Breast epithelium (tissue), 4 donors: ENCODE results near the gene NFXL1. TPM values are rescaled to one million over a fixed set of nuclear protein-coding genes. Genes with fewer than 3 reads are reported as not detected.

Experiments used
- DNase-seq, 2 donors: peaks; one replicate each; pipeline ENCODE4 v3.0.0-alpha.2; 2019; ENCODE audit warnings: low spot score in 2 of 2
- H3K27ac ChIP-seq, 2 donors: fragments of 200-600 bp; sonication (generic) in 1 of 2; one replicate each; pipeline ENCODE4 v1.5.1; 2016 to 2019; ENCODE audit warnings: mild to moderate bottlenecking in 1 of 2
- H3K27me3 ChIP-seq, 2 donors: fragments of 200-600 bp; sonication (generic) in 1 of 2; one replicate each; pipeline versions ENCODE4 v1.5.1 to v1.6.0; 2017 to 2019; ENCODE audit warnings: control low read depth in 1 of 2, mild to moderate bottlenecking in 1 of 2
- H3K36me3 ChIP-seq: fragments of 200-600 bp; one replicate; pipeline ENCODE4 v1.5.1; 2019
- H3K4me1 ChIP-seq, 2 donors: fragments of 200-600 bp; sonication (generic); one replicate each; pipeline ENCODE4 v1.5.1; 2016 to 2019; ENCODE audit warnings: control low read depth in 1 of 2
- H3K4me3 ChIP-seq, 3 donors: fragments of 200-600 bp; sonication (generic); 1 replicate in 2 of 3; 2 replicates in 1 of 3; pipeline ENCODE4 v1.5.1; 2016 to 2019; ENCODE audit warnings: mild to moderate bottlenecking in 3 of 3, moderate library complexity in 2 of 3
- H3K9me3 ChIP-seq, 2 donors: fragments of 200-600 bp; sonication (generic) in 1 of 2; one replicate each; pipeline ENCODE4 v1.5.1; 2016 to 2019; ENCODE audit warnings: control low read depth in 1 of 2
- POLR2A ChIP-seq: fragments of 450-650 bp; IDR thresholded peaks from one replicate; pipeline ENCODE4 v1.6.1; 2016; ENCODE audit warnings: antibody characterized with exemption, mild to moderate bottlenecking, moderate library complexity
- POLR2AphosphoS5 ChIP-seq, 3 donors: sonication (generic); formaldehyde crosslinking; IDR thresholded peaks; one replicate each; pipeline ENCODE4 v1.6.1; 2017; ENCODE audit warnings: antibody characterized with exemption in 3 of 3
- intact Hi-C: fragments of 100-400 bp; cut with DNase I; formaldehyde crosslinking; loops from one replicate; pipeline ENCODE4 v1.15.1; 2023; ENCODE audit warnings: low total_unique reads
- total RNA-seq, 3 donors: library from RNA; depleted of rRNA; stranded (reverse); fragments of >200 nt; gene quantifications; one replicate each; pipeline ENCODE4 v1.1.0, GENCODE V29; 2016
- TF ChIP-seq, protein P1 (sequence below), 3 donors: fragments of 450-650 bp; IDR thresholded peaks; one replicate each; pipeline ENCODE4 v1.5.1; 2016 to 2017; ENCODE audit warnings: antibody characterized with exemption in 3 of 3, mild to moderate bottlenecking in 3 of 3, moderate library complexity in 3 of 3

NFXL1 gene
- total RNA-seq, 3 donors from 2014 or later = 12.5 to 22.7 (median 20.0) TPM

DNA sequence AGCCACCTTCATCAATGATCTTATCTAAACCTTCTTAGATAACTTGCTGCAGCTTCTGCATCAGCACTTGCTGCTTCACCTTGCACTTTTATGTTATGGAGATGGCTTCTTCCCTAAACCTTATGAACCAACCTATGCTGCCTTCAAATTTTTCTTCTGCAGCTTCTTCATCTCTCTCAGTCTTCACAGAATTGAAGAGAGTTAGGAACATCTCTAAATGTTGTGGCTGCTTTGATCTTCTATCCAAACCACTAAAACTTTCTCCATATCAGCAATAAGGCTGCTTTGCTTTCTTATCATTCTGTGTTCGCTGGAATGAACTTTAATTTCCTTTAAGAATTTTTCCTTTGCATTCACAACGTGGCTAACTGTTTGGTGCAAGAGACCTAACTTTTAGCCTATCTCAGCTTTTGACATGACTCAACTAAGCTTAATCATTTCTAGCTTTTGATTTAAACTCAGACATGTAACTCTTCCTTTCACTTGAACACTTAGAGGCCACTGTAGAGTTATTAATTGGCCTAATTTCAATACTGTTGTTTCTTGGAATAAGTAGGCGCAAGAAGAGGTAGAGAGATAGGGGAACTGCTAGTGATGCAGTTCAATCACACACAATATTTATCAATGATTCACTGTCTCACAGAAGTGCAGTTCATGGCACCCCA, 40.4 kb downstream of the NFXL1 start:
- Histone ChIP-seq H3K27me3 (no peaks in the 10 kb centered on the region), H3K4me1 (no peaks in the 10 kb centered on the region), H3K36me3 (peaks cover 16% of the 10 kb centered on the region), H3K9me3 (peaks cover 9 to 18% of the 10 kb centered on the region in 2 donors), H3K4me3 (no peak overlapping the region), H3K27ac (no peak overlapping the region)
- no peak for TF ChIP-seq POLR2A
- TF ChIP-seq, protein P1, sequence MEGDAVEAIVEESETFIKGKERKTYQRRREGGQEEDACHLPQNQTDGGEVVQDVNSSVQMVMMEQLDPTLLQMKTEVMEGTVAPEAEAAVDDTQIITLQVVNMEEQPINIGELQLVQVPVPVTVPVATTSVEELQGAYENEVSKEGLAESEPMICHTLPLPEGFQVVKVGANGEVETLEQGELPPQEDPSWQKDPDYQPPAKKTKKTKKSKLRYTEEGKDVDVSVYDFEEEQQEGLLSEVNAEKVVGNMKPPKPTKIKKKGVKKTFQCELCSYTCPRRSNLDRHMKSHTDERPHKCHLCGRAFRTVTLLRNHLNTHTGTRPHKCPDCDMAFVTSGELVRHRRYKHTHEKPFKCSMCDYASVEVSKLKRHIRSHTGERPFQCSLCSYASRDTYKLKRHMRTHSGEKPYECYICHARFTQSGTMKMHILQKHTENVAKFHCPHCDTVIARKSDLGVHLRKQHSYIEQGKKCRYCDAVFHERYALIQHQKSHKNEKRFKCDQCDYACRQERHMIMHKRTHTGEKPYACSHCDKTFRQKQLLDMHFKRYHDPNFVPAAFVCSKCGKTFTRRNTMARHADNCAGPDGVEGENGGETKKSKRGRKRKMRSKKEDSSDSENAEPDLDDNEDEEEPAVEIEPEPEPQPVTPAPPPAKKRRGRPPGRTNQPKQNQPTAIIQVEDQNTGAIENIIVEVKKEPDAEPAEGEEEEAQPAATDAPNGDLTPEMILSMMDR (IDR thresholded peaks at IDR 0.05) = no peak
- TF ChIP-seq POLR2AphosphoS5 (IDR thresholded peaks at IDR 0.05) = no peak
- no peak for DNase-seq
- intact Hi-C loops = no loop called here

DNA sequence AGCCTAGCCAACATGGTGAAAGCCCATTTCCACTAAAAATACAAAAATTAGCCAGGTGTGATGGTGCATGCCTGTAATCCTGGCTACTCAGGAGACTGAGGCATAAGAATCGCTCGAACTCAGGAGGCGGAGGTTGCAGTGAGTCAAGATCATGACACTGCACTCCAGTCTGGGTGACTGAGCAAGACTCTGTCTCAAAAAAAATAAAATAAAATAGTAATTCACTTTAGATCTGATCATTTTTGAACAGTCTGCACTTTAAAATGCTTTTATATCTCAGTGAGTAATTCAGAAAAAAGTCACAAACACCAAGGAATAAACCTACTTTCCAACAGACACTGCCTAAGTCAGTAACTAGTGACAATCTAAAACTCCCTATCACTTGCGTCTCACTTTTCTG, 50.9 kb downstream of the NFXL1 start:
- no peak for DNase-seq
- Histone ChIP-seq H3K4me3 (no peak overlapping the region), H3K27ac (no peak overlapping the region), H3K36me3 (peaks cover 4% of the 10 kb centered on the region), H3K4me1 (no peaks in the 10 kb centered on the region), H3K27me3 (no peaks in the 10 kb centered on the region), H3K9me3 (no peaks in the 10 kb centered on the region)
- TF ChIP-seq, protein P1 (IDR thresholded peaks at IDR 0.05) = no peak
- no peak for TF ChIP-seq POLR2AphosphoS5 (IDR thresholded peaks at IDR 0.05)
- TF ChIP-seq POLR2A = no peak
- intact Hi-C loops = no loop called here

DNA sequence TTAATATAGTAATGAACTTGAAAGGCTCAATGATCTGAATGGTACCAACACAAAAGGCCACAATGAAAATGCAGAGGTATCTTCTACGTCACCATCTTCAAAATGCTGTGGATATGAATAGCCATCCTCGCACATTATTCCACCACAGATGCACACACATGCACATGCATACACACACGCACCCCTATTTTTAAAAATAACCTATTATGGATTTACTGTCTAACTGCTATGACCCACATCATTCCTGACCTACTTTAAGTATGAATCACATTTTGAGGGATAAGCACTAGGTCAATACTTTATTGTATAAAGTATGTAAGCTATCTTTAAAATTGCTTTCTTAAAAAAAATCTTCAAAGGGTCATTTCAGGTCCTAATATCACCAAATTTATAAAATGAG, 52.1 kb downstream of the NFXL1 start:
- Histone ChIP-seq H3K36me3 (peaks cover 4% of the 10 kb centered on the region), H3K27ac (no peak overlapping the region), H3K27me3 (no peaks in the 10 kb centered on the region), H3K9me3 (no peaks in the 10 kb centered on the region), H3K4me1 (no peaks in the 10 kb centered on the region), H3K4me3 (no peak overlapping the region)
- TF ChIP-seq, protein P1 (IDR thresholded peaks at IDR 0.05) = no peak
- TF ChIP-seq POLR2AphosphoS5 (IDR thresholded peaks at IDR 0.05) (no peak), POLR2A (no peak)
- intact Hi-C loops = no loop called here
- DNase-seq = no peak

DNA sequence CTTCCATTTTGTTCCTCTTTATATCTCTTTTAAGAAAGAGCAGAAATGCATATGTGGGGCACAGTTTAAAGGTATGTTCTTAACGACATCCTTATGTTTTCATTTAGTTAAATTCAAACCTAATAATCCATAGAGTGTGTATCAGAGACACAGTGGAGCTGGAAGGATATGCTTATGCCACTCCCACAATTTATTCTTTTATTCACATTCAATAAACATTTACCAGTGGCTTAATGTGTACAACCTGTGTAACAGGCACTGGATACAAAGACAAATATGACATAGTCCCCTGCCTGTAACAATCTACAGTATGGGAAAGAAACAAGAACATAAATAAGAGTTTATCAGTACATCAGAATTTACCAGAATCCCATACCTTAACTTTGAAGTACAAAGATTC, 54.1 kb downstream of the NFXL1 start:
- DNase-seq = no peak
- no peaks in the 10 kb centered on the region for H3K27me3 ChIP-seq
- no peak overlapping the region for H3K4me3 ChIP-seq
- no peaks in the 10 kb centered on the region for H3K9me3 ChIP-seq
- no peaks in the 10 kb centered on the region for H3K36me3 ChIP-seq
- TF ChIP-seq POLR2A = no peak
- TF ChIP-seq POLR2AphosphoS5 (IDR thresholded peaks at IDR 0.05) = no peak
- TF ChIP-seq, protein P1 (IDR thresholded peaks at IDR 0.05) = no peak
- H3K27ac ChIP-seq = no peak overlapping the region
- H3K4me1 ChIP-seq = no peaks in the 10 kb centered on the region
- intact Hi-C loops = no loop called here

DNA sequence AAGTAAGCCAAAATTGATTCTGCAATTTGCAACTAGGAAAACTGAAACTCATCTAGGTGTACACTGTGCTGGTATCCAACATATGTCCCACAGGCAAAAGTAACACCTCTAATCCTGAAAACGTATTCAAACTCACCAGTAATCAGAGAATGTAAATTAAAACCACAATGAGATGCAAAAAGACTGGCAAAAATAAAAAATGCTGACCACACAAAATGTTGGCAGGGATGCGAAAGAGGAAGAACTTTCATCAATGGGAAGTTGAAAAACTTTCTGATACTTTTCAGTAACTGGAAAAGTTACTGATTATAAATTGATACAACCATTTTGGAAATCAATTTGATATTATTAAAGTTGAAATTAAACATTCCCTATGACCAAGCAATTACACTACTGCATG, 56.4 kb downstream of the NFXL1 start:
- Histone ChIP-seq H3K9me3 (no peaks in the 10 kb centered on the region), H3K4me1 (no peaks in the 10 kb centered on the region), H3K36me3 (no peaks in the 10 kb centered on the region), H3K4me3 (no peak overlapping the region), H3K27me3 (no peaks in the 10 kb centered on the region), H3K27ac (no peak overlapping the region)
- intact Hi-C loops = no loop called here
- TF ChIP-seq, protein P1 (IDR thresholded peaks at IDR 0.05) = no peak
- no peak for TF ChIP-seq POLR2A
- TF ChIP-seq POLR2AphosphoS5 (IDR thresholded peaks at IDR 0.05) = no peak
- no peak for DNase-seq
